Measurements from ENCODE around the gene NR2E1. TPM values are rescaled to one million over a fixed set of nuclear protein-coding genes. Genes with fewer than 3 reads are reported as not detected.

The NR2E1 gene
- total and polyA plus RNA-seq, 10 of the 15 experiments (the other 5 are each of a cell fraction or from before 2014, with no cell fraction given): not detected

GRCh38 chr6:108142240-108142639 is 23.6 kb upstream of the NR2E1 start:
- in situ Hi-C loops (cut with MboI): no loop called here
- RAD21 ChIA-PET (ENCODE audit: unreplicated experiment): no interaction called here
- Histone ChIP-seq H3K36me3 (ENCODE audit: control insufficient read depth in 2 of 2, insufficient read depth in 2 of 2, low read length in 1 of 2) (no peaks in the 10 kb centered on the region), H3K79me2 (ENCODE audit: control insufficient read depth, insufficient read depth, low read length) (no peaks in the 10 kb centered on the region), H3K4me3 (no peak overlapping the region), H3K9ac (ENCODE audit: control insufficient read depth, insufficient read depth, low read length) (no peak overlapping the region), H2AFZ (ENCODE audit: control insufficient read depth, low read depth, low read length) (no peak overlapping the region), H3K27ac (ENCODE audit: control insufficient read depth, insufficient read depth) (no peak overlapping the region), H3K27me3 (replicated peaks in 1 of 2; ENCODE audit: control insufficient read depth in 2 of 2, insufficient read depth in 2 of 2, low read length in 1 of 2) (peaks cover 0 to 1% of the 10 kb centered on the region in 2 experiments; a peak in 1 of 4 replicates), H3K4me2 (ENCODE audit: control insufficient read depth, insufficient read depth) (no peak overlapping the region), H3K4me1 (ENCODE audit: control insufficient read depth, insufficient read depth, low read length) (no peaks in the 10 kb centered on the region), H4K20me1 (ENCODE audit: control insufficient read depth, insufficient read depth) (no peaks in the 10 kb centered on the region), H3K9me3 (replicated peaks; ENCODE audit: control insufficient read depth, insufficient read depth, low read length) (no peaks in the 10 kb centered on the region)
- BruUV-seq (replicated peaks): no TSS peak
- no peak for FAIRE-seq
- CTCF ChIA-PET: no interaction called here
- SMC1A ChIA-PET (ENCODE audit: uncharacterized antibody, unreplicated experiment): no interaction called here
- POLR2A ChIA-PET: no interaction called here
- ATAC-seq: peak; percentile 79
- intact Hi-C loops (cut with micrococcal nuclease; ENCODE audit: unreplicated experiment): no loop called here
- no peak for DNase-seq (ENCODE audit: low read depth, low spot score)
- WGBS (ENCODE audit: insufficient coverage, insufficient replicate concordance, low lambda C conversion rate, missing lambda C conversion rate): 0% methylated on average over 1 of the region's 1 CpG
- TF ChIP-seq IRF4 (IDR thresholded peaks at IDR 0.05; ENCODE audit: low read depth, low read length) (0 out of 2 replicates have a peak, but pooled peaks have one; percentile 64), ZBTB4 (CRISPR knock-in tag; IDR thresholded peaks at IDR 0.05) (no peak), MEF2B (IDR thresholded peaks at IDR 0.05; ENCODE audit: partially characterized antibody, poor library complexity, severe bottlenecking) (no peak), USF1 (IDR thresholded peaks at IDR 0.05; ENCODE audit: borderline replicate concordance, extremely low read length, insufficient read depth, low read depth, low read length) (no peak), SP1 (IDR thresholded peaks at IDR 0.05; ENCODE audit: low read depth, low read length) (no peak), EZH2 (IDR thresholded peaks at IDR 0.05; ENCODE audit: borderline replicate concordance, control insufficient read depth, low read depth, low read length) (no peak), SPI1 (IDR thresholded peaks at IDR 0.05; ENCODE audit: borderline replicate concordance, insufficient read depth, low read depth, low read length) (peak; percentile 86), CBFB (IDR thresholded peaks at IDR 0.05; ENCODE audit: low read depth) (no peak), IKZF2 (IDR thresholded peaks at IDR 0.05) (peak; percentile 66; a peak in 2 of 4 replicates), ZNF622 (IDR thresholded peaks at IDR 0.05) (no peak), CBX5 (IDR thresholded peaks at IDR 0.05; ENCODE audit: low read depth) (no peak), SMAD1 (IDR thresholded peaks at IDR 0.05; ENCODE audit: low read depth, partially characterized antibody) (no peak), SREBF2 (IDR thresholded peaks at IDR 0.05; ENCODE audit: low read length) (no peak), RELB (IDR thresholded peaks at IDR 0.05; ENCODE audit: low read depth) (no peak), FOXM1 (IDR thresholded peaks at IDR 0.05; ENCODE audit: low read depth, low read length) (no peak), SUZ12 (IDR thresholded peaks at IDR 0.05; ENCODE audit: unreplicated experiment) (no peak), MAX (IDR thresholded peaks at IDR 0.05; ENCODE audit: low read depth, low read length) (no peak), TARDBP (IDR thresholded peaks at IDR 0.05; ENCODE audit: borderline replicate concordance) (no peak), SMARCA5 (IDR thresholded peaks at IDR 0.05) (no peak), BMI1 (IDR thresholded peaks at IDR 0.05; ENCODE audit: borderline replicate concordance) (no peak), BACH1 (IDR thresholded peaks at IDR 0.05; ENCODE audit: borderline replicate concordance) (no peak), HDGF (IDR thresholded peaks at IDR 0.05) (no peak)

Data from GM12878 (cell line).